Colonic mucosa (tissue), 4 donors: ENCODE data around the gene NAE1. TPM values are rescaled to one million over a fixed set of nuclear protein-coding genes. Genes with fewer than 3 reads are reported as not detected.

Experiments
- DNase-seq: peaks from one replicate; pipeline ENCODE4 v3.0.0-alpha.2; 2020
- H3K27ac ChIP-seq: fragments of 200-600 bp; one replicate; pipeline ENCODE4 v1.8.0; 2021
- H3K27me3 ChIP-seq: fragments of 200-600 bp; one replicate; pipeline ENCODE4 v1.8.0; 2021
- H3K36me3 ChIP-seq: fragments of 200-600 bp; one replicate; pipeline ENCODE4 v1.8.0; 2021
- H3K4me1 ChIP-seq: fragments of 200-600 bp; one replicate; pipeline ENCODE4 v1.8.0; 2021; ENCODE audit warnings: mild to moderate bottlenecking
- H3K4me3 ChIP-seq: fragments of 200-600 bp; one replicate; pipeline ENCODE4 v1.8.0; 2021
- H3K9ac ChIP-seq, 2 donors: one replicate each; pipeline ENCODE4 v1.7.0; 2013; ENCODE audit warnings: control low read depth in 2 of 2, low read depth in 2 of 2, low read length in 2 of 2
- H3K9me3 ChIP-seq: fragments of 200-600 bp; one replicate; pipeline ENCODE4 v1.8.0; 2021
- CTCF ChIP-seq: fragments of 200-600 bp; IDR thresholded peaks from one replicate; pipeline ENCODE4 v1.8.0; 2022; ENCODE audit warnings: antibody characterized with exemption, mild to moderate bottlenecking
- intact Hi-C: fragments of 100-400 bp; cut with DNase I; formaldehyde crosslinking; loops from one replicate; pipeline ENCODE4 v1.14.1; 2022
- total RNA-seq, 2 donors: library from RNA; stranded (reverse); fragmentation: NEBNext Ultra II Directional in 1 of 2; extraction: Animal tissue kit (Norgen Biotek cat#: 25700) in 1 of 2; gene quantifications; one replicate each; pipeline ENCODE4 v1.2.1, GENCODE V29; 2021
- donor health status: healthy.
- donor health status: DM: no; HTN: no; CAD: no.
- donor health status: DM: no; HTN: no; CAD: no.

Gene NAE1
- total RNA-seq, 2 donors from 2014 or later = 42.2 to 62.0 TPM

- no peak overlapping the region for H3K27ac ChIP-seq
- peaks cover 20% of the 10 kb centered on the region for H3K27me3 ChIP-seq
- no peak for TF ChIP-seq CTCF
- no peaks in the 10 kb centered on the region for H3K4me1 ChIP-seq
- DNase-seq = peak; percentile 67
- no peak overlapping the region for H3K4me3 ChIP-seq
- no peak overlapping the region for H3K9ac ChIP-seq
- intact Hi-C loops = loop anchor here (10.0 kb wide), 1 partner anchor 57 kb away; no protein-coding TSS in a partner anchor
- no peaks in the 10 kb centered on the region for H3K36me3 ChIP-seq
- H3K9me3 ChIP-seq = no peaks in the 10 kb centered on the region
These were observed 10.6 kb upstream of the NAE1 start for GRCh38 chr16:66841366-66841765.

- DNase-seq = no peak
- Histone ChIP-seq H3K4me1 (no peaks in the 10 kb centered on the region), H3K36me3 (no peaks in the 10 kb centered on the region), H3K27ac (no peak overlapping the region), H3K9ac (no peak overlapping the region), H3K4me3 (no peak overlapping the region), H3K27me3 (peaks cover 20% of the 10 kb centered on the region), H3K9me3 (no peaks in the 10 kb centered on the region)
- intact Hi-C loops = loop anchor here (10.0 kb wide), 1 partner anchor 56 kb away; no protein-coding TSS in a partner anchor
- TF ChIP-seq CTCF = no peak
These were observed 10.1 kb upstream of the NAE1 start for GRCh38 chr16:66840883-66841282.

GRCh38 chr16:66834746-66835145, 4.0 kb upstream of the NAE1 start:
- H3K9me3 ChIP-seq = no peaks in the 10 kb centered on the region
- no peaks in the 10 kb centered on the region for H3K36me3 ChIP-seq
- H3K27me3 ChIP-seq = no peaks in the 10 kb centered on the region
- DNase-seq = no peak
- no peak overlapping the region for H3K9ac ChIP-seq
- no peak for TF ChIP-seq CTCF
- no peak overlapping the region for H3K27ac ChIP-seq
- H3K4me1 ChIP-seq = peaks cover 3% of the 10 kb centered on the region
- intact Hi-C loops = no loop called here
- H3K4me3 ChIP-seq = no peak overlapping the region

- intact Hi-C loops = loop anchor here (2.0 kb wide), 1 partner anchor 36 kb away; no protein-coding TSS in a partner anchor
These were observed 2.0 kb upstream of the NAE1 start for GRCh38 chr16:66832661-66833305.

GRCh38 chr16:66832190-66832589, 1.4 kb upstream of the NAE1 start:
- peaks cover 8% of the 10 kb centered on the region for H3K4me1 ChIP-seq
- intact Hi-C loops = loop anchor here (2.0 kb wide), 1 partner anchor 37 kb away; no protein-coding TSS in a partner anchor
- TF ChIP-seq CTCF = no peak
- no peak overlapping the region for H3K4me3 ChIP-seq
- H3K27me3 ChIP-seq = no peaks in the 10 kb centered on the region
- no peaks in the 10 kb centered on the region for H3K36me3 ChIP-seq
- no peak overlapping the region for H3K9ac ChIP-seq
- no peak overlapping the region for H3K27ac ChIP-seq
- DNase-seq = no peak
- H3K9me3 ChIP-seq = no peaks in the 10 kb centered on the region

More at GRCh38 chr16:66832661-66833305, 2.0 kb upstream of the NAE1 start:
- no peak for TF ChIP-seq CTCF
- H3K9me3 ChIP-seq = no peaks in the 10 kb centered on the region
- H3K4me3 ChIP-seq = no peak overlapping the region
- no peaks in the 10 kb centered on the region for H3K27me3 ChIP-seq
- no peak for DNase-seq
- H3K9ac ChIP-seq = no peak overlapping the region
- peaks cover 8% of the 10 kb centered on the region for H3K4me1 ChIP-seq
- no peaks in the 10 kb centered on the region for H3K36me3 ChIP-seq
- H3K27ac ChIP-seq = no peak overlapping the region
